GM21786 (cell line): ENCODE results near the gene FLT1.

Experiments
- ATAC-seq: cut with Tn5 transposase; IDR thresholded peaks from one replicate; pipeline ENCODE4 v1.9.1; 2021; ENCODE audit not compliant: unreplicated experiment

FLT1 gene

GRCh38 chr13:28322256-28322905 lies 172.5 kb downstream of the FLT1 start:
- ATAC-seq, result no peak

GRCh38 chr13:28321756-28322155 lies 173.2 kb downstream of the FLT1 start:
- ATAC-seq, result no peak

GRCh38 chr13:28320884-28321574 lies 173.9 kb downstream of the FLT1 start:
- ATAC-seq, result no peak

GRCh38 chr13:28320209-28320608 lies 174.7 kb downstream of the FLT1 start:
- ATAC-seq, result no peak

DNA sequence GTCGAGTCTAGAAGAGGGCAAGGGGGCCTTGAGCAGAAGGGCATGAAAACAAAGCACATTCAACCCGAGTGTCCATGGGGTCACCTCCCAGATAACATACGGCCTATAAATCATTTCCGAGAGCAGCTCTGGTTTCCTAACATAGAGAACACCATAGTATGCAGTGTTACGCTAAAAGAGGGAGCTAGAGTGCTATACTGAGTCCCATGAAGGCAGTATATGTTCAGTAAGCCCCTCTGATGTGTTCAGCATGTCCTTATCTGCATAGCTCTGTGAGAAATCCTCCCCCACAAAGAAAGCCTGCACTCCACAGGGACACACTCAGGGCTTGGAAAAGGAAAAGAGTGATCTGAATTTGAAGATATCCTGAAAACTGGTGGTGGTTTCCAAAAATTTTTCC lies 175.4 kb downstream of the FLT1 start:
- ATAC-seq, result no peak

DNA sequence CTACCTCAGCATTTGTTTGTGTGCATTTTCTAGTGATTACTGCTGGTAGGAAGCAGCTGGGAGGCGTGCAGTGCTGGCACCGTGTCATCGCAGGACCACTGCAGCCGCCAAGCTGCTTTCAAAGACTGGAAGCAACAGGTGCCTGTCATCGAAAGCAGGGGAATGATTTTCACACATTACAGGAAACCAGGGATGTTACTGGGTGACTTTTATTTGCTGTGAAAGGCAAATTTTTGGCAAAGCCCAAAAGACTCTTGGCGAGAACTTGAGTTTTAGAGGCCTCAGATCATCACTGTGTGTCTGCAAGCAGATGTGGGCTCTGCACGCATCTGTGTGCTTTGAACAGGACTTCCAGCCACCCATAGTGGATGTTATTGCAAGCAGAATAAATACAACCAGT lies 176.4 kb downstream of the FLT1 start:
- ATAC-seq, result no peak

GRCh38 chr13:28316836-28317235 lies 178.1 kb downstream of the FLT1 start:
- no peak for ATAC-seq

- ATAC-seq, result no peak
These were observed 178.8 kb downstream of the FLT1 start for GRCh38 chr13:28316129-28316528.

GRCh38 chr13:28314879-28315278 lies 180.0 kb downstream of the FLT1 start:
- no peak for ATAC-seq

GRCh38 chr13:28313579-28313978 lies 181.3 kb downstream of the FLT1 start:
- ATAC-seq, result no peak

DNA sequence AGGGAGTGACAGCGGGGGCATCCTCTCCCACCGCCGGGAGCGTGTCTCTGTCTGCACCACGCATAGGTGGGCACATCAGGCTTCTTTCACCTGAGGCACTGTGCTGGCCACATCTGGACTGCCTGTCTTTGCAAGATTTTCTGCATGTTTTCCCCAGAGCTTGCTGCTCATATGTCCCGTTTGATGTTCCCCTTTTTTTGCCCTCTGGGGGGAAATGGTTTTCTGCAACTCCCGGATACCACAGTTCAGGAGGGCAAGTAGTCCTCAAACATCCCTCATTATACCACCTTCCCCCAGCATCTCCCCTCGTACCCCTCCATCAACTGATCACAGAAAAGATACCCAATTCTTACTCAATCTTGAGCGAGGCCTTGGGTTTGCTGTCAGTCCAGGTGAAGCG lies 188.6 kb downstream of the FLT1 start:
- no peak for ATAC-seq

DNA sequence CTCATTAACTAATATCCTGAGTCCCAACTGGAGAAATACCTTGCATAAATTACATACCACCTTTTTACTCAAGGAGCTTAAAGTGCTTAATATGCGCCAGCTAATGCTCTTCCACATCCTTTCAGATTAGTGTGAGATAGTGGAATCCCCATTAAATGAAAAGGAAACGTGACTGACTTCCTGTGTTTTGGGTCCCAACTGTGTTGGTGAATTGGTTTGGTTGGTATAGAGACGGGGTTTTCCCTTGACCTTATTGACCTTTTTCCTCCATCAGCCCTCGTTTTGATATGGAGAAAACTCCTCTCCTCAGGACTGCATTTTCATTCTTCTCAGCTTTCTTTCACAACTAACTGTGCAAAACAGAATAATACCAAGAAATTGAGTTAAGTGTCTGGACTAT lies 193.1 kb downstream of the FLT1 start:
- ATAC-seq, result no peak

DNA sequence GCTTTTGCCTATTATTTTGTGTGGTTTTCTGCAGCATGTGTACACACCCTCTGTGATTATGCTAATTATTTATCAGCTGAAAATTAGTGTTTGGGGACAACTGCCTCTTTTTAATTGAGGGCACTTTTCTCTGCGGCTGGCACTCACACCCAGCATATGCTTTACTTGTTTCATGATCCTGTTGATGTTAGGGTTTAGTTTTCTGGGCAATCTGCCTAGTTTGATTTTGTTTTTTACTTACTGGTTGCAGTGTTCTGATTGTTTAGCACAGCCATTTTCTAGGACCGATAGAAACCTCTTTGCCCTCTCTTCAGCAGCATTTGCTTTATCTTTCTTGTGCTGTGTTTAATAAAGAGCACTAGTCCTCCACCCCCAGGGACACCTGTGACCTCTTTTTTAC lies 195.0 kb downstream of the FLT1 start:
- ATAC-seq, result no peak

GRCh38 chr13:28297341-28297740 lies 197.6 kb downstream of the FLT1 start:
- ATAC-seq, result no peak

DNA sequence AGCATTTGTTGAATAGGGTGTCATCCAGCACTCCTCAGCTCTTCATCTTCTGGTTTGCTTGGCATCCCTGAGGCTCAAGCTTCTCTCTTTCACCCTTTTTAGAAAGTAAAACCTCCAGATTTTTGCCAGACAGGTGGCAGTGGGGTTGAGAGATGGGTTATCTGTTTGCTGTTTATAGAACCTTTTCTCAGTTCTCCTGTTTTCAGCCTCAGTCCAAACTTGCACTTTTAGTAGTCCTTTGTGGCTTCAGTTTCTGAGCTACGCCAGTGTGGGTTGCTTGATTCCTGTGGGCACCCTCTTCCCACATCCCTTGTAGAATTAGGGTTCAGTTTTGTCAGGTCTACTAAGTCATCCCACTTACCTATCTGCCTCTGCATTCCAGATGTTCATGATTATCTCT lies 208.7 kb downstream of the FLT1 start:
- peak; percentile 69 for ATAC-seq

DNA sequence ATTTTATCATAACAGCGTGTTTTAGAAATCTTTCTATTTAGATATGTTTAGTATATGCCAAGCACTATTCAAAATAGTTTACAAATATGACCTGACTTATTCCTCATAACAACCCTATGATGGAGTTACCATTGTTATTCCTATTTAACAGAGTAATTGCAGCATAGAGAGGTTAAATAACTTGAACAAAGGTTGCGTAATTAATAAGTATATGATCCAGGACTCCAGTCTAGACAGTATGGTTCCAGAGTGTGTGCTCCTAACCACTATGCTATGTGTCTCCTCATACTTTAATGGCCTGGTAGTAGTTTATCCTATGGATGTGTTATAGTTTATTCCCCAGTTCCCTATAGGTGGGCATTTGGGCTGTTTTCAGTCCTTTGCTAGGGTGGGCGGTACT lies 211.3 kb downstream of the FLT1 start:
- no peak for ATAC-seq

GRCh38 chr13:28282451-28282850 lies 212.5 kb downstream of the FLT1 start:
- no peak for ATAC-seq

- no peak for ATAC-seq
These were observed 221.0 kb downstream of the FLT1 start for GRCh38 chr13:28273919-28274318.

- no peak for ATAC-seq
These were observed 223.7 kb downstream of the FLT1 start for GRCh38 chr13:28271056-28271840.

- peak; percentile 98 for ATAC-seq
These were observed 226.1 kb downstream of the FLT1 start for GRCh38 chr13:28268800-28269223.

DNA sequence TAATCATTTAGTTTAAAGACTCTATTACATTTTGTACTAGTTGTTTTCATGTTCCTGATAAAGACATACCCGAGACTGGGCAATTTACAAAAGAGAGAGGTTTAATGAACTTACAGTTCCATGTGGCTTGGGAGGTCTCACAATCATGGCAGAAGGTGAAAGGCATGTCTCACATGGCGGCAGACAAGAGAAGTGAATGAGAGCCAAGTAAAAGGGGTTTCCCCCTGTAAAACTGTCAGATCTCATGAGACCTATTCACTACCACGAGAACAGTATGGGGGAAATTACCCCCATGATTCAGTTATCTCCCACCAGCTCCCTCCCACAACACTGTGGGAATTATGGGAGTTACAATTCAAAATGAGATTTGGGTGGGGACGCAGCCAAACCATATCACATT lies 227.4 kb downstream of the FLT1 start:
- ATAC-seq, result no peak

DNA sequence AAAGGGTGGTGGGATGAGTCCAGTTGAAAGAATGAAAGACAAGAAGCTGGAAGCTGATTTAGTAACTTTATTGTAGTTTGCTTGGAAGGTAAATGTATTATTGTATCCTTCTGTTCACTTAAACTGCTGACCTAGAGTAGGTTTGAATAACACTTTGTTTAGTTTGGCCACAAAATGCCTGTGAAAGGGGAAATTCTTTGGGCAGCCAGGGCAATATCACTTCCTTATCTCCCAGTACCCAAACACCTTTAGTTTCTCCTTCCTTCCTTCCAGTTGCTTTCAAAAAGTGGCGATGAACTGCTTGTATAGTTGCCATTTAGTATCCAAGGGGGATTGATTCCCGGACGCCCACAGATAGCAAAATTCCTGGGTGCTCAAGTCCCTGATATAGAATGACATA lies 236.5 kb downstream of the FLT1 start:
- no peak for ATAC-seq
